HEK293 (cell line): ENCODE measurements around the gene GGTLC2.
"Not testable (repeated sequence)": the region's sequence is repeated elsewhere in the genome, so short reads cannot be mapped to it uniquely, and the experiment has no call there.

Experiments used
- CTCF ChIA-PET: fragments of 350-600 bp; formaldehyde crosslinking; extraction: SDS; loops from one replicate; lab custom pipeline; 2021; ENCODE audit warnings: antibody characterized with exemption; lab: Yijun Ruan, JAX
- POLR2A ChIA-PET: fragments of 300-600 bp; formaldehyde crosslinking; extraction: SDS; loops from one replicate; lab custom pipeline; 2020; ENCODE audit warnings: antibody characterized with exemption, inconsistent platforms; lab: Yijun Ruan, JAX
- H3K27ac ChIP-seq: fragments of 200-500 bp; sonication (Bioruptor generic); 2 replicates; pipeline ENCODE4 v1.5.1; 2014; ENCODE audit warnings: low read depth, low read length, control low read depth, inconsistent platforms; ENCODE audit errors: extremely low read depth
- H3K36me3 ChIP-seq, 2 experiments: fragments of 200-500 bp in 1 of 2; sonication (Bioruptor generic) in 1 of 2; 1 replicate in 1 of 2; 2 replicates in 1 of 2; pipeline ENCODE4 v1.5.1; 2014 to 2017; ENCODE audit warnings: inconsistent platforms in 2 of 2, low read length in 2 of 2; ENCODE audit not compliant: control insufficient read depth in 2 of 2, insufficient read depth in 1 of 2
- H3K4me1 ChIP-seq: fragments of 200-500 bp; sonication (Bioruptor generic); 2 replicates; pipeline ENCODE4 v1.5.1; 2014; ENCODE audit warnings: mild to moderate bottlenecking, low read length, inconsistent platforms; ENCODE audit not compliant: control insufficient read depth, insufficient read depth
- H3K4me3 ChIP-seq: 2 replicates; pipeline ENCODE4 v1.5.1; 2011; ENCODE audit warnings: low read depth, mild to moderate bottlenecking, control low read depth, low read length, moderate library complexity
- H3K9me3 ChIP-seq: fragments of 200-500 bp; sonication (Bioruptor generic); 2 replicates; pipeline ENCODE4 v1.5.1; 2014; ENCODE audit warnings: low read depth, low read length, inconsistent platforms; ENCODE audit not compliant: control insufficient read depth, insufficient read depth
- EGR2 ChIP-seq: fragments of 450-650 bp; formaldehyde crosslinking; IDR thresholded peaks from 2 replicates; pipeline ENCODE4 v1.5.1; 2016; ENCODE audit warnings: low read depth, missing biosample characterization, missing genetic modification characterization
- GLIS2 ChIP-seq: fragments of 450-650 bp; formaldehyde crosslinking; IDR thresholded peaks from 2 replicates; pipeline ENCODE4 v1.5.1; 2016; ENCODE audit warnings: missing biosample characterization, missing genetic modification characterization
- ZFHX2 ChIP-seq: fragments of 450-650 bp; formaldehyde crosslinking; conservative IDR thresholded peaks from 2 replicates; pipeline ENCODE4 v1.5.1; 2016; ENCODE audit warnings: missing biosample characterization, missing genetic modification characterization
- ZNF623 ChIP-seq: fragments of 450-650 bp; formaldehyde crosslinking; IDR thresholded peaks from 2 replicates; pipeline ENCODE4 v1.5.1; 2016; ENCODE audit warnings: missing biosample characterization, missing genetic modification characterization
- TF ChIP-seq, protein P1 (sequence below): fragments of 450-650 bp; formaldehyde crosslinking; IDR thresholded peaks from 2 replicates; pipeline ENCODE4 v1.5.1; 2017; ENCODE audit warnings: missing biosample characterization, missing genetic modification characterization
- TF ChIP-seq, protein P2 (sequence below): fragments of 450-650 bp; formaldehyde crosslinking; IDR thresholded peaks from 2 replicates; pipeline ENCODE4 v1.5.1; 2016; ENCODE audit warnings: missing biosample characterization, missing genetic modification characterization

Gene GGTLC2

DNA sequence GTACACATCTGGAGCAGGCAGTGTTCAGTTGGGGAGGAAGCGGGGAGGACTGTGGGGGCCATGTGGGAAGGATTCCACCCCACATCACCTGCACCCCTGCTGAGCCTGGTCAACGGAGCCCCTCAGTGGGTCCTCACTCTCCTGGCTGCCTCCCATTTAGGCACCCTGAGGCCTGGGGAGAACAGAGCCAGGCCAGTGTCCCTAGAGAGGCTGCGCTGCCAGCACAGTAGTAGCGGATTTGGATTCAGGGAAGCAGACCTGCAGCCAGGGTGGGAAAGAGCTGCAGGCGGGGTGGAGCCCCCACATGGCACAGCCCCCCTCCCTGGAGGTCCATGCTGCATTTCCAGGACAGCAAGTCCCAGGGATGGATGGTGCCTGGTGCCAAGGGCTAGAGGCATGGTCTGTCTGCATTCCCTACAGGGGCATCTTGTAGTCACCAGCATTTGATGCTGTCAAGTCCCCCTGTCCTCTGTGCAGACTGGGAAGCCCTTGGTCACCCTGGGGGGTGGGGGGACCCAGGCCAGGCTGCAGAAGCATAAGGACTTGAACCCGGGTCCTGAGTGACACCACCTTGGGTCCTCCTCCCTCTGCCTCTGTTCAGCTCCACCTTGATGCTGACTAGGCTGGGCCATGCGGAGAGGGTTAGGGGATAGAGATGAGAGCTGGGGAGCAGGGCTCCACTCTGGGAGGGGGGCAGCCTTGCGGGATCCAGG lies 6.5 kb downstream of the GGTLC2 start:
- CTCF ChIA-PET = interaction anchor here (0.6 to 1.2 kb wide), 2 partner anchors 120 to 543 kb away, joined by 3 read pairs; no protein-coding TSS in a partner anchor
- H3K27ac ChIP-seq, H3K36me3 ChIP-seq, H3K4me1 ChIP-seq, H3K4me3 ChIP-seq, POLR2A ChIA-PET, H3K9me3 ChIP-seq: not testable (repeated sequence)
- 0 out of 2 replicates have a peak, but pooled peaks have one; percentile 9 for TF ChIP-seq GLIS2 (tag by site-specific recombination)

DNA sequence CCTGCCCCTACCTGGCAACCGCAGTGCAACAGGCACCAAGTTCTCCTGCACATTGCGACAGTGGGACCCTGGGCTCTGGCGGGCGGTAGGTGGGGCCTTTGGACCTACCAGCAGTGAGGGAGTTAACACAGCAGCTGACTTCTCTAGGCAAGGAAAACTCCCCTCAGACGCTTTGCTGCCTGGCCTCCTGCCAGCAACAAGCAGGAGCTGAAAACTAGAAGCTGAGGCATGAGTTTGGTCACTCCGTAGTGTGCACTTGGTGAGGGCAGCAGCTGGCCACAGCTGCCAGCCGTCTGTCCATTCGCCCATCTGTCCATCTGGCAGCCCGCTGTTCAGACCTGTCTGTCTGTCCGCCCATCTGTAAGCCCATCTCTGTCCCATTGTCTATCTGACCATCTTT lies 7.2 kb downstream of the GGTLC2 start:
- not testable (repeated sequence) for H3K9me3 ChIP-seq

DNA sequence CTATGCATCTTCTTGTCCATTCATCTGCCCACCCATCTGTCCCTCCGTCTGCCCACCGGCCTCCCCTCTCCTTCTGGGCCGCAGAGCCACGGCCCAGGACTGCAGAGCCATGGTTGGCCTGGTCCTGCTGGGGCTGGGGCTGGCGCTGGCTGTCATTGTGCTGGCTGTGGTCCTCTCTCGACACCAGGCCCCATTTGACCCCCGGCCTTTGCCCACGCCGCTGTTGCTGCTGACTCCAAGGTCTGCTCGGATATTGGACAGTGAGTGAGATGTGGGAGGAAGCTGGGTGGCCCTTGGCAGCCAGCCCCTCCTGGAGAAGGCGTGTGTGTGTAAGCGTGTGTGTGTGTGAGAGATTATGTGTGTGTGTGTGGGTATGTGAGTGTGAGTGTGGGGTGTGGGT lies 7.7 kb downstream of the GGTLC2 start:
- POLR2A ChIA-PET, H3K4me3 ChIP-seq, H3K27ac ChIP-seq, H3K4me1 ChIP-seq, H3K36me3 ChIP-seq, H3K9me3 ChIP-seq: not testable (repeated sequence)
- CTCF ChIA-PET = interaction anchor here (0.7 to 1.2 kb wide), 2 partner anchors 117 to 118 kb away, joined by 3 read pairs; no protein-coding TSS in a partner anchor

More for the DNA sequence above, 7.2 kb downstream of the GGTLC2 start:
- H3K4me1 ChIP-seq, H3K27ac ChIP-seq, H3K36me3 ChIP-seq, POLR2A ChIA-PET, H3K4me3 ChIP-seq: not testable (repeated sequence)
- CTCF ChIA-PET = interaction anchor here (0.6 to 1.2 kb wide), 3 partner anchors 118 to 543 kb away, joined by 3 read pairs; no protein-coding TSS in a partner anchor

DNA sequence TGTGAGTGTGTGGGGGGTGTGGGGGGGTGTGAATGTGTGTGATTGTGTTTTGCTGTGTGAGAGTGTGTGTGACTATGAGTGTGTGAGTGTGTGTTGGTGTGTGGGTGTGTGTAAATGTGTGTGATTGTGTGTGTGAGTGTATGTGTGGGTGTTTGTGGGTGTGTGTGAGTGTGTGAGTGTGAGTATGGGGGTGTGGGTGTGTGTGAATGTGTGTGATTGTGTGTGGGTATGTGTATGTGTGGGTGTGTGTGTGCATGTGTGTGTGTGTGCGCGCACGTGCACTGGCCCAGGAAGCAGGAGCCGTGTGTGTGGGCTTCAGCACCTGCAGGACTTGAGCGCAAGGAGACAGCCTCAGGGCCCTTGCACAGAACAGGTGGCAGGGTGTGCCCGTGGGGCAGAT lies 8.2 kb downstream of the GGTLC2 start:
- CTCF ChIA-PET, H3K4me3 ChIP-seq: not testable (repeated sequence)

DNA sequence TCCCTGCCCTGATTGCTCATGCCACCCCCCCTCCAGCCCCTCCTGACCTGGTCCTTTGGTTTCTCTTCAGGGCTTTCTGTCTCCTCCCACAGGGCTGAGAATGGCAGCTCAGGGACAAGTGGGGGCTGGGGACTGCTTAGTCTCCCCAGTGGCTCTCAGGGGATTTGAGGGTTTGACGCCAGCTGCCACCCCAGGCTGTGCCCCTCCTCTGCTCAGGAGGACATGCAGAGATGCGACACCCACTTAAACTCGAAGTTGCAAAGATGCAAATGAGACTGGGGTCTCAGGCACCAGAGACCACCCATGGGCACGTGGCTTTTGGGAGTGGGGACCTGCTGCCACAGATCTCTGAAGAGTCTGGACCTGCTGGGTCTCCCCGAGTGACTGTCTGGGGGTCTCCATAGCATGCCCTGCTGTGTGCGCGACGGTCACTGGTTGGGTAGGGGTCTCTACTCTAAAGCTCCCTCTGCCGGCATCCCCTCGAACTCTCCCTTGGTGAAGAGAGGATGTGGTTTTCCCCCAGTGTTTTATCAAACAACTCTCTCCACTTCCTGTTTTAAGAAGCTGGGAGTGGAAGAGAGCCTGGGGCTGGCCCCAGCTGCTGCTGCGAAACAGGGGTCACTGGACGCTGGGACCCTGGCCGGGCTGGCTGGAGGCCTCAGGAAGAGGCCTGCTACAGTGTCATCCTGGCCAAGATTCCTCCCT lies 9.4 kb downstream of the GGTLC2 start:
- CTCF ChIA-PET = interaction anchor here (0.6 kb wide), 1 partner anchor 142 kb away, joined by 3 read pairs; no protein-coding TSS in a partner anchor
- POLR2A ChIA-PET, H3K9me3 ChIP-seq, H3K36me3 ChIP-seq, H3K4me3 ChIP-seq, H3K27ac ChIP-seq, H3K4me1 ChIP-seq: not testable (repeated sequence)

More for the DNA sequence above, 8.2 kb downstream of the GGTLC2 start:
- POLR2A ChIA-PET, H3K36me3 ChIP-seq, H3K9me3 ChIP-seq, H3K27ac ChIP-seq, H3K4me1 ChIP-seq: not testable (repeated sequence)
- peak; percentile 99 for TF ChIP-seq ZFHX2 (tag by site-specific recombination)
- TF ChIP-seq ZNF623 = 0 out of 2 replicates have a peak, but pooled peaks have one; percentile 21
- TF ChIP-seq, protein P1, sequence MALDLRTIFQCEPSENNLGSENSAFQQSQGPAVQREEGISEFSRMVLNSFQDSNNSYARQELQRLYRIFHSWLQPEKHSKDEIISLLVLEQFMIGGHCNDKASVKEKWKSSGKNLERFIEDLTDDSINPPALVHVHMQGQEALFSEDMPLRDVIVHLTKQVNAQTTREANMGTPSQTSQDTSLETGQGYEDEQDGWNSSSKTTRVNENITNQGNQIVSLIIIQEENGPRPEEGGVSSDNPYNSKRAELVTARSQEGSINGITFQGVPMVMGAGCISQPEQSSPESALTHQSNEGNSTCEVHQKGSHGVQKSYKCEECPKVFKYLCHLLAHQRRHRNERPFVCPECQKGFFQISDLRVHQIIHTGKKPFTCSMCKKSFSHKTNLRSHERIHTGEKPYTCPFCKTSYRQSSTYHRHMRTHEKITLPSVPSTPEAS (tag by site-specific recombination) = peak; percentile 56
- TF ChIP-seq, protein P2, sequence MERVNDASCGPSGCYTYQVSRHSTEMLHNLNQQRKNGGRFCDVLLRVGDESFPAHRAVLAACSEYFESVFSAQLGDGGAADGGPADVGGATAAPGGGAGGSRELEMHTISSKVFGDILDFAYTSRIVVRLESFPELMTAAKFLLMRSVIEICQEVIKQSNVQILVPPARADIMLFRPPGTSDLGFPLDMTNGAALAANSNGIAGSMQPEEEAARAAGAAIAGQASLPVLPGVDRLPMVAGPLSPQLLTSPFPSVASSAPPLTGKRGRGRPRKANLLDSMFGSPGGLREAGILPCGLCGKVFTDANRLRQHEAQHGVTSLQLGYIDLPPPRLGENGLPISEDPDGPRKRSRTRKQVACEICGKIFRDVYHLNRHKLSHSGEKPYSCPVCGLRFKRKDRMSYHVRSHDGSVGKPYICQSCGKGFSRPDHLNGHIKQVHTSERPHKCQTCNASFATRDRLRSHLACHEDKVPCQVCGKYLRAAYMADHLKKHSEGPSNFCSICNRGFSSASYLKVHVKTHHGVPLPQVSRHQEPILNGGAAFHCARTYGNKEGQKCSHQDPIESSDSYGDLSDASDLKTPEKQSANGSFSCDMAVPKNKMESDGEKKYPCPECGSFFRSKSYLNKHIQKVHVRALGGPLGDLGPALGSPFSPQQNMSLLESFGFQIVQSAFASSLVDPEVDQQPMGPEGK (tag by site-specific recombination) = peak; percentile 20; the same call in 1 of the 2 replicates
- peak; percentile 99 for TF ChIP-seq EGR2 (tag by site-specific recombination)
